Measurements from ENCODE around the gene B9D1. TPM values are rescaled to one million over a fixed set of nuclear protein-coding genes. Genes with fewer than 3 reads are reported as not detected.

The B9D1 gene
- total RNA-seq, 1 donor from 2014 or later, result 6.7 TPM

GRCh38 chr17:19365833-19366636 is 3.5 kb upstream of the B9D1 start:
- ChIA-PET POLR2A (interaction anchor here (1.3 kb wide), 1 partner anchor 11 kb away, joined by 4 read pairs; no protein-coding TSS in a partner anchor), CTCF (interaction anchor here (0.9 to 4.5 kb wide), 4 partner anchors 81 to 401 kb away, joined by 3 to 19 read pairs (median 8); no protein-coding TSS in a partner anchor)
- intact Hi-C loops (cut with micrococcal nuclease), result no loop called here
- peaks cover 33% of the 10 kb centered on the region for H3K4me1 Mint-ChIP-seq
- TF ChIP-seq CTCF (IDR thresholded peaks at IDR 0.05), result no peak
- no peaks in the 10 kb centered on the region for H3K36me3 Mint-ChIP-seq (ENCODE audit: low read depth)
- ATAC-seq (ENCODE audit: low read depth) (no peak), DNase-seq (no peak)
- H3K27me3 Mint-ChIP-seq, result no peaks in the 10 kb centered on the region
- H3K27ac Mint-ChIP-seq, result no peak overlapping the region
- no peak overlapping the region for H3K4me3 Mint-ChIP-seq
- no peaks in the 10 kb centered on the region for H3K9me3 Mint-ChIP-seq

- ChIA-PET CTCF (interaction anchor here (0.9 to 4.5 kb wide), 4 partner anchors 82 to 402 kb away, joined by 3 to 19 read pairs (median 8); no protein-coding TSS in a partner anchor), POLR2A (interaction anchor here (1.3 kb wide), 1 partner anchor 12 kb away, joined by 4 read pairs; no protein-coding TSS in a partner anchor)
- Mint-ChIP-seq H3K4me3 (no peak overlapping the region), H3K4me1 (peaks cover 27% of the 10 kb centered on the region), H3K36me3 (ENCODE audit: low read depth) (no peaks in the 10 kb centered on the region), H3K27me3 (no peaks in the 10 kb centered on the region), H3K9me3 (no peaks in the 10 kb centered on the region), H3K27ac (no peak overlapping the region)
- intact Hi-C loops (cut with micrococcal nuclease), result no loop called here
- TF ChIP-seq CTCF (IDR thresholded peaks at IDR 0.05), result no peak
- ATAC-seq (ENCODE audit: low read depth), result no peak
- DNase-seq, result no peak
These were observed 2.9 kb upstream of the B9D1 start for GRCh38 chr17:19365499-19365817.

GRCh38 chr17:19364699-19365498 is 2.4 kb upstream of the B9D1 start:
- Mint-ChIP-seq H3K9me3 (no peaks in the 10 kb centered on the region), H3K27me3 (no peaks in the 10 kb centered on the region), H3K4me3 (no peak overlapping the region), H3K4me1 (peaks cover 22% of the 10 kb centered on the region), H3K36me3 (ENCODE audit: low read depth) (no peaks in the 10 kb centered on the region), H3K27ac (no peak overlapping the region)
- ATAC-seq (ENCODE audit: low read depth) (no peak), DNase-seq (no peak)
- CTCF ChIA-PET, result interaction anchor here (0.9 to 4.5 kb wide), 5 partner anchors 13 to 402 kb away, joined by 3 to 50 read pairs (median 14); partner anchors contain the start of gene MAPK7
- POLR2A ChIA-PET, result interaction anchor here (1.3 kb wide), 1 partner anchor 13 kb away, joined by 4 read pairs; no protein-coding TSS in a partner anchor
- intact Hi-C loops (cut with micrococcal nuclease), result no loop called here
- no peak for TF ChIP-seq CTCF (IDR thresholded peaks at IDR 0.05)

- Mint-ChIP-seq H3K36me3 (ENCODE audit: low read depth) (no peaks in the 10 kb centered on the region), H3K27me3 (peaks cover 4% of the 10 kb centered on the region), H3K4me3 (no peak overlapping the region), H3K4me1 (peaks cover 8% of the 10 kb centered on the region), H3K9me3 (no peaks in the 10 kb centered on the region), H3K27ac (no peak overlapping the region)
- CTCF ChIA-PET, result interaction anchor here (0.6 to 4.5 kb wide), 23 partner anchors 11 to 404 kb away, joined by 3 to 76 read pairs (median 5); partner anchors contain the start of genes ALDH3A2 and MAPK7
- ATAC-seq (ENCODE audit: low read depth) (no peak), DNase-seq (no peak)
- no peak for TF ChIP-seq CTCF (IDR thresholded peaks at IDR 0.05)
- intact Hi-C loops (cut with micrococcal nuclease), result loop anchor here (1.0 kb wide), 1 partner anchor 399 kb away; no protein-coding TSS in a partner anchor
- POLR2A ChIA-PET, result interaction anchor here (1.1 to 2.7 kb wide), 3 partner anchors 14 to 399 kb away, joined by 4 to 38 read pairs (median 5); partner anchors contain the start of gene MAPK7
These were observed 1.0 kb upstream of the B9D1 start for GRCh38 chr17:19363460-19364035.
